Measurements from ENCODE around the gene RBPJ.

DNA sequence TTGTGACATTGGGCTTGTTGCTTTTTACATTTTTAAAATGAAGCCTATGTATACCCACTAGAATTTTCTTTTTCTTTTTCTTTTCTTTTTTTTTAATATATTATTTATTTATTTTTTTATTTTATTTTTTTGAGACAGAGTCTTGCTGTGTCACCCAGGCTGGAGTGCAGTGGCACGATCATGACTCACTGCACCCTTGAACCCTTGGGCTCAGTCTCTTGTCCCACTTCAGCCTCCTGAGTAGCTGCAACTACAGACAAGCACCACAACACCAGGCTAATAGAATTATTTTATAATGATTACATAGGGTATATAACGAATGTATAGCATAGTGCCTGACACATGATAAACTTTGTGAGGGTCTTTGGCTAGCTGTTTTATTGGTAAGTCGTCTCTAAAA is 64.9 kb downstream of the RBPJ start:
- TF ChIP-seq CTCF (IDR thresholded peaks at IDR 0.05), result no peak
- no peak for TF ChIP-seq POLR2A (IDR thresholded peaks at IDR 0.05)

All from tibial nerve (tissue), 3 donors.